Calu3 (cell line): ENCODE measurements around the gene GPC1. TPM values are rescaled to one million over a fixed set of nuclear protein-coding genes. Genes with fewer than 3 reads are reported as not detected.

ENCODE experiments used
- BruUV-seq: library from RNA; stranded (reverse); fragments of 400-500 nt; replicated peaks from 2 replicates; lab custom pipeline; 2021; lab: Mats Ljungman, UMichigan
- CTCF ChIA-PET: fragments of 300-600 bp; sonication (Branson Sonifier 250); formaldehyde crosslinking; loops from one replicate; lab custom pipeline; 2022; ENCODE audit warnings: antibody characterized with exemption; lab: Charles Lee
- DNase-seq: peaks from one replicate; pipeline ENCODE4 v3.0.0; 2022
- H3K27ac Mint-ChIP-seq: one replicate; pipeline ENCODE4 v1.8.0; 2022; ENCODE audit warnings: mixed read lengths; ENCODE audit not compliant: unreplicated experiment
- H3K27me3 Mint-ChIP-seq: one replicate; pipeline ENCODE4 v1.8.0; 2022; ENCODE audit warnings: mixed read lengths; ENCODE audit not compliant: unreplicated experiment
- H3K36me3 Mint-ChIP-seq: one replicate; pipeline ENCODE4 v1.8.0; 2022; ENCODE audit warnings: mild to moderate bottlenecking, moderate library complexity, mixed read lengths; ENCODE audit not compliant: insufficient read depth, unreplicated experiment
- H3K4me1 Mint-ChIP-seq: one replicate; pipeline ENCODE4 v1.8.0; 2022; ENCODE audit warnings: mild to moderate bottlenecking, low read depth, mixed read lengths; ENCODE audit not compliant: unreplicated experiment
- H3K4me3 Mint-ChIP-seq: one replicate; pipeline ENCODE4 v1.8.0; 2022; ENCODE audit warnings: mild to moderate bottlenecking, low read depth, moderate library complexity, mixed read lengths; ENCODE audit not compliant: unreplicated experiment
- H3K9me3 Mint-ChIP-seq: one replicate; pipeline ENCODE4 v1.8.0; 2022; ENCODE audit warnings: low read depth, mixed read lengths; ENCODE audit not compliant: unreplicated experiment
- intact Hi-C: fragments of 100-400 bp; cut with micrococcal nuclease; formaldehyde crosslinking; loops from one replicate; pipeline ENCODE4 v1.10.0; 2022; ENCODE audit not compliant: unreplicated experiment
- total RNA-seq: library from RNA; stranded (reverse); gene quantifications from 2 replicates; pipeline ENCODE4 v1.2.3, GENCODE V29; 2022
- TF ChIP-seq, protein P1 (sequence below): fragments of 200-600 bp; IDR thresholded peaks from one replicate; pipeline ENCODE4 v1.8.0; 2022; ENCODE audit warnings: antibody characterized with exemption; ENCODE audit not compliant: unreplicated experiment

GPC1 gene
- total RNA-seq, 1 experiment from 2014 or later = 51.5 TPM

DNA sequence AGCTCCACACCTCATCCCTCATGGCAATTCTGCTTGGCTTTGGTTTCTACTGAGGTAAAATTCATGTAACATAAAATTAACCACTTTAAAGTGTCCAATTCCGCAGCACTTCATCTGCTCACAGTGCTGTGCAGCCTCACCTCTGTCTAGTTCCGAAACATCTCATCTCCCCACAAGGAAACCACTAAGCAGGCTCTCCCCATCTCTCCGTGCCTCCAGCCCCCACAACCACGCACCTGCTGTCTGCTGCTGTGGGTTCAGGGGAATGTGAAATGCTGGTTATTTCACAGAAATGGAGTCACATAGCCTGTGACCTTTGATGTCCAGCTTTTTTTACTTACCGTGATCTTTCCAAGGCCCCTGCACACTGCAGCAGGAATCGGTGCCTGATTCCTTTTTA, 7.7 kb upstream of the GPC1 start:
- TF ChIP-seq, protein P1, sequence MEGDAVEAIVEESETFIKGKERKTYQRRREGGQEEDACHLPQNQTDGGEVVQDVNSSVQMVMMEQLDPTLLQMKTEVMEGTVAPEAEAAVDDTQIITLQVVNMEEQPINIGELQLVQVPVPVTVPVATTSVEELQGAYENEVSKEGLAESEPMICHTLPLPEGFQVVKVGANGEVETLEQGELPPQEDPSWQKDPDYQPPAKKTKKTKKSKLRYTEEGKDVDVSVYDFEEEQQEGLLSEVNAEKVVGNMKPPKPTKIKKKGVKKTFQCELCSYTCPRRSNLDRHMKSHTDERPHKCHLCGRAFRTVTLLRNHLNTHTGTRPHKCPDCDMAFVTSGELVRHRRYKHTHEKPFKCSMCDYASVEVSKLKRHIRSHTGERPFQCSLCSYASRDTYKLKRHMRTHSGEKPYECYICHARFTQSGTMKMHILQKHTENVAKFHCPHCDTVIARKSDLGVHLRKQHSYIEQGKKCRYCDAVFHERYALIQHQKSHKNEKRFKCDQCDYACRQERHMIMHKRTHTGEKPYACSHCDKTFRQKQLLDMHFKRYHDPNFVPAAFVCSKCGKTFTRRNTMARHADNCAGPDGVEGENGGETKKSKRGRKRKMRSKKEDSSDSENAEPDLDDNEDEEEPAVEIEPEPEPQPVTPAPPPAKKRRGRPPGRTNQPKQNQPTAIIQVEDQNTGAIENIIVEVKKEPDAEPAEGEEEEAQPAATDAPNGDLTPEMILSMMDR = no peak
- intact Hi-C loops = no loop called here
- H3K4me3 Mint-ChIP-seq = no peak overlapping the region
- H3K27ac Mint-ChIP-seq = no peak overlapping the region
- CTCF ChIA-PET = no interaction called here
- H3K36me3 Mint-ChIP-seq = peaks cover 17% of the 10 kb centered on the region
- H3K4me1 Mint-ChIP-seq = peaks cover 10% of the 10 kb centered on the region
- peaks cover 6% of the 10 kb centered on the region for H3K9me3 Mint-ChIP-seq
- peaks cover 22% of the 10 kb centered on the region for H3K27me3 Mint-ChIP-seq
- DNase-seq = no peak
- BruUV-seq = no TSS peak

DNA sequence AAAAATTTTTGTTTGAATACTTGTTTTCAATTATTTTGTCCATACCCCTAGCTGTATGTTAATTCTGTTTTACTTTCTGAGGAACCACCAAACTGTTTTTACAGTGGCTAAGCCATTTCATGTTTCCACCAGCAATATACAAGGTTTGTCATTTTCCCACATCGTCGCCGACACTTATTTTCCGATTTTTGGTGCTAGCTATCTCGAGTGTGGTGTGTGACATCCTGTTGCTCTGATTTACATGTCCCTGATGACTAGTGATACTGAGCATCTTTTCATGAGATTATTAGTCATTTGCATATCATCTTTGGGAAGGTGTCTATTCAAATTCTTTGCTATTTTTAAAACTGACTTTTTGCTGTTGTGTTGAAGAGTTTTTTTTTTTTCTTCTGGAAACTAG, 7.2 kb upstream of the GPC1 start:
- Mint-ChIP-seq H3K4me3 (no peak overlapping the region), H3K9me3 (peaks cover 6% of the 10 kb centered on the region), H3K4me1 (peaks cover 10% of the 10 kb centered on the region), H3K36me3 (peaks cover 17% of the 10 kb centered on the region), H3K27me3 (peaks cover 27% of the 10 kb centered on the region), H3K27ac (no peak overlapping the region)
- CTCF ChIA-PET = no interaction called here
- BruUV-seq = no TSS peak
- intact Hi-C loops = no loop called here
- TF ChIP-seq, protein P1 = no peak
- no peak for DNase-seq

DNA sequence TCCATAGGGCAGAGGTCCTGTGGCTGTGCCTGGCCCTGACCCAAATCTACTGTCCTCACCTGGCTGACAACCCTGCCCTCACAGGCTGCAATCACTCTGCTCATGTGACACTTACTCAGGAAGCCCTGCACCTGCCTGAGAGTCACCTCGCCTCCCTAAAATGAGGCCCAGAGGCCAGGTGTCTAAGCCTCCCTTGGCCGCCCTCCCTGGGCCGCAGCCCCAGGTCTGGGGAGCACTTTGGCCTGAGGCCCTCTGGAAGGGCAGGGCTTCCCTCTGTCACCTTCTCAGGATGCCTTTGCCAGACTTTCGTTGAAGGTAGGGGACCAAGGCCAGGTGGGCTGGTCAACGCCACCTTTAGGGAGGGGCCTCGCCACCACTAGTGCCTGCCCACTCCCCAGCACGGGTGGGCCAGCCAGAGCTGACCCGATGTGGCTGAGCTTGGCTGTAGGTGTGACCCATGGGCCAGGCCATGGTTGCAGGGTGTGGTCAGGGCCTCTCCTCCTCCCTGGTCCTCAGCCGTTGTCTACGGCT, 6.1 kb upstream of the GPC1 start:
- Mint-ChIP-seq H3K27ac (no peak overlapping the region), H3K4me1 (peaks cover 19% of the 10 kb centered on the region), H3K36me3 (peaks cover 27% of the 10 kb centered on the region), H3K4me3 (no peak overlapping the region), H3K9me3 (peaks cover 6% of the 10 kb centered on the region), H3K27me3 (peaks cover 27% of the 10 kb centered on the region)
- TF ChIP-seq, protein P1 = no peak
- CTCF ChIA-PET = no interaction called here
- intact Hi-C loops = no loop called here
- BruUV-seq = no TSS peak
- DNase-seq = no peak

DNA sequence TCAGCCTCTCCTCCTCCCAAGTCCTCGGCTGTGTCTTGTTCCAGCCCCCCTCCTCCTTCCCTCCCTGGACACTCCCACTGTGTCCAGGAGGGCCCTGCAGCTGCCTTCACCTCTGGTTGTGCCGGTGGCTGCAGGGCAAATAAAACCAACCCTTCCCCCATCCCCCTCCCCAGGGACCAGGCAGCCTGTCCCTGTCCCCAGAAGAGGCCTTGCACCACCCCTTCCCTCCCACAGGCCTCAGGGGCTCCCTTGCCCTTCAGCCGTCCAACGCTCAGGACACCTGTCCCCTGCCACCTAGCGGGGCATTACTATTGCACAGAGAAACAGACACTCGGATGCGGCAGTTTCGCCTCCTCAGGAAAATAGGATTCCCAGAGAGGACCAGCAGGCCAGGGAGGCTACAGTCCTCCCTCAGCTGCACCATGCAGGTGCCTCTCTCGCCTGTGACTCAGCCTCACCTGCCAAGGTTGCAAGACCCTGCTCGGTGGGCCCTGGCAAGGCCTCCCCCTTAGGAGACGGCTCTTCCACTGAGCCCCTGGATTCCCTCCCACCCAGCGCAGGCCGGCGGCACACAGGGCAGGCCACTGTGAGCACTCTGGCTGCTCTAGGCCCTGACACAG, 5.5 kb upstream of the GPC1 start:
- Mint-ChIP-seq H3K36me3 (peaks cover 27% of the 10 kb centered on the region), H3K9me3 (peaks cover 6% of the 10 kb centered on the region), H3K27me3 (peaks cover 27% of the 10 kb centered on the region), H3K4me1 (peaks cover 19% of the 10 kb centered on the region), H3K27ac (no peak overlapping the region), H3K4me3 (no peak overlapping the region)
- TF ChIP-seq, protein P1 = no peak
- no peak for DNase-seq
- CTCF ChIA-PET = no interaction called here
- no TSS peak for BruUV-seq
- intact Hi-C loops = loop anchor here (10.0 kb wide), 1 partner anchor 125 kb away; no protein-coding TSS in a partner anchor
